PC-3 (cell line): ENCODE results near the gene CREBBP.

Experiments
- EZH2 ChIP-seq: fragments of 300-600 bp; sonication (generic); IDR thresholded peaks from one replicate; pipeline ENCODE4 v1.6.1; 2017; ENCODE audit warnings: antibody characterized with exemption, mild to moderate bottlenecking, low read length; ENCODE audit not compliant: unreplicated experiment
- EZH2phosphoT487 ChIP-seq: fragments of 300-600 bp; sonication (generic); IDR thresholded peaks from 2 replicates; pipeline ENCODE4 v1.6.1; 2018; ENCODE audit warnings: mild to moderate bottlenecking, antibody characterized with exemption, low read length, borderline replicate concordance
- TF ChIP-seq, protein P1 (sequence below): fragments of 300-600 bp; sonication (generic); conservative IDR thresholded peaks from 2 replicates; pipeline ENCODE4 v1.5.1; 2017; ENCODE audit warnings: antibody characterized with exemption, low read depth, mild to moderate bottlenecking, low read length

DNA sequence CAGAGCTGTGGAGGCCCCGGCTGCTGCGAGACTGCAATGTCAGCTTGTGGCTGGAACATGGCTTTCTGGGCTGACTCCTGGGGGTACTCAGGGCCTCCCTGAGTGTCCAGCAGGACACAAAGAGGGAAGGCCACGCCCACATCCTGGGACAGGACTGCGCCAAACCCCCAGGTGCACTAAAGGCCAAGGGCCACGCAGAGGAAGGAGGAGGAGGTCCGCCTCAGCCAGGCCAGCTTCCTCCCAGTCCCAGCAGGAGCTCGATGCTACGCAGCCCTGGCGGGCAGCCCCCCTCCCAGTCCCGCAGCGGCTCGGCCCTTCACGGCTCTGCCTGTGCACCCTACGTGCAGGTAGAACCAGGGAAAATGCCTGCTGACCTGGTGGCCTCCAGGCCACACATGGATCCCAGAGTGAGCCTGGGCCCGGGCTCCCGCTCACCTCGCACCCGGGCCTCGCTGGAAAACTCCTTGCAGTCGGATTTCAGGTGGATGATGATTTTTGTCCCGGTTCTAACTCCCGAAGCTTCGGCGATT is 204.8 kb downstream of the CREBBP start:
- TF ChIP-seq, protein P1, sequence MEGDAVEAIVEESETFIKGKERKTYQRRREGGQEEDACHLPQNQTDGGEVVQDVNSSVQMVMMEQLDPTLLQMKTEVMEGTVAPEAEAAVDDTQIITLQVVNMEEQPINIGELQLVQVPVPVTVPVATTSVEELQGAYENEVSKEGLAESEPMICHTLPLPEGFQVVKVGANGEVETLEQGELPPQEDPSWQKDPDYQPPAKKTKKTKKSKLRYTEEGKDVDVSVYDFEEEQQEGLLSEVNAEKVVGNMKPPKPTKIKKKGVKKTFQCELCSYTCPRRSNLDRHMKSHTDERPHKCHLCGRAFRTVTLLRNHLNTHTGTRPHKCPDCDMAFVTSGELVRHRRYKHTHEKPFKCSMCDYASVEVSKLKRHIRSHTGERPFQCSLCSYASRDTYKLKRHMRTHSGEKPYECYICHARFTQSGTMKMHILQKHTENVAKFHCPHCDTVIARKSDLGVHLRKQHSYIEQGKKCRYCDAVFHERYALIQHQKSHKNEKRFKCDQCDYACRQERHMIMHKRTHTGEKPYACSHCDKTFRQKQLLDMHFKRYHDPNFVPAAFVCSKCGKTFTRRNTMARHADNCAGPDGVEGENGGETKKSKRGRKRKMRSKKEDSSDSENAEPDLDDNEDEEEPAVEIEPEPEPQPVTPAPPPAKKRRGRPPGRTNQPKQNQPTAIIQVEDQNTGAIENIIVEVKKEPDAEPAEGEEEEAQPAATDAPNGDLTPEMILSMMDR = no peak
- TF ChIP-seq EZH2 = no peak
- TF ChIP-seq EZH2phosphoT487 = no peak
